K562 (cell line): ENCODE results near the gene STARD8. TPM values are rescaled to one million over a fixed set of nuclear protein-coding genes. Genes with fewer than 3 reads are reported as not detected.

Source experiments
- CSDE1 ChIP-seq, 2 experiments: fragments of 450-650 bp; IDR thresholded peaks; 2 replicates each; pipeline ENCODE4 v1.6.1; 2016; ENCODE audit warnings: mild to moderate bottlenecking in 1 of 2
- EHMT2 ChIP-seq: fragments of 450-650 bp; IDR thresholded peaks from 2 replicates; pipeline ENCODE4 v1.6.1; 2018; ENCODE audit warnings: antibody characterized with exemption
- MTA3 ChIP-seq: fragments of 450-650 bp; formaldehyde crosslinking; IDR thresholded peaks from 2 replicates; pipeline ENCODE4 v1.6.1; 2017; ENCODE audit warnings: mild to moderate bottlenecking, borderline replicate concordance
- TCF3 ChIP-seq: sonication (generic); formaldehyde crosslinking; IDR thresholded peaks from 2 replicates; pipeline ENCODE4 v1.4.0; 2020; ENCODE audit warnings: mild to moderate bottlenecking, missing genetic modification reagents
- ZBTB7A ChIP-seq: IDR thresholded peaks from 2 replicates; pipeline ENCODE4 v1.6.1; 2011; ENCODE audit warnings: low read depth, mild to moderate bottlenecking, low read length, moderate library complexity, borderline replicate concordance; ENCODE audit not compliant: control insufficient read depth
- polyA plus RNA-seq, 8 experiments: library from polyadenylated mRNA; depleted of rRNA in 4 of 8; stranded (reverse) in 5 of 8; unstranded in 3 of 8; fragments of >200 nt; fragmentation: Nextera tagmentation in 2 of 8; fragmentation: Illumina TruSeq in 1 of 8; extraction: Ambion mirVana in 2 of 8; extraction: Trizol in 1 of 8; gene quantifications; 2 replicates each; pipeline versions ENCODE4 v1.2.1 to v1.2.3, GENCODE V29; 2011 to 2014; ENCODE audit warnings: inconsistent platforms in 1 of 8, missing spikeins in 1 of 8
- total RNA-seq, 7 experiments: library from RNA; depleted of rRNA in 6 of 7; stranded (reverse); fragments of >200 nt in 6 of 7; fragmentation: Illumina TruSeq in 2 of 7; extraction: Trizol in 2 of 7; gene quantifications; 2 replicates each; pipeline versions ENCODE4 v1.2.1 to v1.2.3, GENCODE V29; 2011 to 2021; ENCODE audit warnings: low replicate concordance in 1 of 7
- TF ChIP-seq, protein P1 (sequence below): fragments of 200-800 bp; sonication (Bioruptor generic); IDR thresholded peaks from 2 replicates; pipeline ENCODE4 v1.6.1; 2016; ENCODE audit warnings: missing genetic modification characterization, missing compliant biosample characterization
- TF ChIP-seq, protein P2 (sequence below): fragments of 250-450 bp; sonication (Bioruptor Pico); IDR thresholded peaks from 2 replicates; pipeline ENCODE4 v1.4.0; 2020; ENCODE audit warnings: mild to moderate bottlenecking
- TF ChIP-seq, protein P3 (sequence below): fragments of 250-450 bp; sonication (Bioruptor Pico); IDR thresholded peaks from 2 replicates; pipeline ENCODE4 v1.9.0; 2021; ENCODE audit warnings: mild to moderate bottlenecking, inconsistent platforms

STARD8 gene
- total and polyA plus RNA-seq, 9 of the 15 experiments (the other 6 are each of a cell fraction or from before 2014, with no cell fraction given), result 1.6 to 35.0 (median 15.9) TPM

DNA sequence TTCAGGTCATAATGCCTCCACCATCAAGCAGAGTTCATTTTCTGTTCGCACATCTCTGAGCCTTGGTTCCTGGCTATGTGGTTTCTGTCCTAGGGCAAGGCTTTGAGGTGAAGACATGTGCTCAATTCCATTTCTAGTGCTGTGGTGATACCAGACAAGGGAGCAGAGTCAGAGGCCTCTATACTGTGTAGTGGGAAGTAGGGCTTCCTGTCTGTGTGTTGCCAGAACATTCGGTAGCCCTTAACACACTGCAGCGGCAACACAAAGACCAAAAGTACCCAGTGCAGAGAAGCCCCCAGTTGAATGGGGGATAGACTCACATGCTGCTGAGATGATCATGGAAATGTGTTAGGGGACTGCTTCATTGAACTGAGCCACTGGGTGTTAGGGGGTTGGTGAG, 56.4 kb downstream of the STARD8 start (continued):
- TF ChIP-seq EHMT2 (no peak), ZBTB7A (no peak), CSDE1 (IDR thresholded peaks at IDR 0.05) (no peak), MTA3 (no peak), TCF3 (CRISPR knock-in tag) (no peak)
- TF ChIP-seq, protein P1, sequence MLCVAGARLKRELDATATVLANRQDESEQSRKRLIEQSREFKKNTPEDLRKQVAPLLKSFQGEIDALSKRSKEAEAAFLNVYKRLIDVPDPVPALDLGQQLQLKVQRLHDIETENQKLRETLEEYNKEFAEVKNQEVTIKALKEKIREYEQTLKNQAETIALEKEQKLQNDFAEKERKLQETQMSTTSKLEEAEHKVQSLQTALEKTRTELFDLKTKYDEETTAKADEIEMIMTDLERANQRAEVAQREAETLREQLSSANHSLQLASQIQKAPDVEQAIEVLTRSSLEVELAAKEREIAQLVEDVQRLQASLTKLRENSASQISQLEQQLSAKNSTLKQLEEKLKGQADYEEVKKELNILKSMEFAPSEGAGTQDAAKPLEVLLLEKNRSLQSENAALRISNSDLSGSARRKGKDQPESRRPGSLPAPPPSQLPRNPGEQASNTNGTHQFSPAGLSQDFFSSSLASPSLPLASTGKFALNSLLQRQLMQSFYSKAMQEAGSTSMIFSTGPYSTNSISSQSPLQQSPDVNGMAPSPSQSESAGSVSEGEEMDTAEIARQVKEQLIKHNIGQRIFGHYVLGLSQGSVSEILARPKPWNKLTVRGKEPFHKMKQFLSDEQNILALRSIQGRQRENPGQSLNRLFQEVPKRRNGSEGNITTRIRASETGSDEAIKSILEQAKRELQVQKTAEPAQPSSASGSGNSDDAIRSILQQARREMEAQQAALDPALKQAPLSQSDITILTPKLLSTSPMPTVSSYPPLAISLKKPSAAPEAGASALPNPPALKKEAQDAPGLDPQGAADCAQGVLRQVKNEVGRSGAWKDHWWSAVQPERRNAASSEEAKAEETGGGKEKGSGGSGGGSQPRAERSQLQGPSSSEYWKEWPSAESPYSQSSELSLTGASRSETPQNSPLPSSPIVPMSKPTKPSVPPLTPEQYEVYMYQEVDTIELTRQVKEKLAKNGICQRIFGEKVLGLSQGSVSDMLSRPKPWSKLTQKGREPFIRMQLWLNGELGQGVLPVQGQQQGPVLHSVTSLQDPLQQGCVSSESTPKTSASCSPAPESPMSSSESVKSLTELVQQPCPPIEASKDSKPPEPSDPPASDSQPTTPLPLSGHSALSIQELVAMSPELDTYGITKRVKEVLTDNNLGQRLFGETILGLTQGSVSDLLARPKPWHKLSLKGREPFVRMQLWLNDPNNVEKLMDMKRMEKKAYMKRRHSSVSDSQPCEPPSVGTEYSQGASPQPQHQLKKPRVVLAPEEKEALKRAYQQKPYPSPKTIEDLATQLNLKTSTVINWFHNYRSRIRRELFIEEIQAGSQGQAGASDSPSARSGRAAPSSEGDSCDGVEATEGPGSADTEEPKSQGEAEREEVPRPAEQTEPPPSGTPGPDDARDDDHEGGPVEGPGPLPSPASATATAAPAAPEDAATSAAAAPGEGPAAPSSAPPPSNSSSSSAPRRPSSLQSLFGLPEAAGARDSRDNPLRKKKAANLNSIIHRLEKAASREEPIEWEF, result no peak
- TF ChIP-seq, protein P2, sequence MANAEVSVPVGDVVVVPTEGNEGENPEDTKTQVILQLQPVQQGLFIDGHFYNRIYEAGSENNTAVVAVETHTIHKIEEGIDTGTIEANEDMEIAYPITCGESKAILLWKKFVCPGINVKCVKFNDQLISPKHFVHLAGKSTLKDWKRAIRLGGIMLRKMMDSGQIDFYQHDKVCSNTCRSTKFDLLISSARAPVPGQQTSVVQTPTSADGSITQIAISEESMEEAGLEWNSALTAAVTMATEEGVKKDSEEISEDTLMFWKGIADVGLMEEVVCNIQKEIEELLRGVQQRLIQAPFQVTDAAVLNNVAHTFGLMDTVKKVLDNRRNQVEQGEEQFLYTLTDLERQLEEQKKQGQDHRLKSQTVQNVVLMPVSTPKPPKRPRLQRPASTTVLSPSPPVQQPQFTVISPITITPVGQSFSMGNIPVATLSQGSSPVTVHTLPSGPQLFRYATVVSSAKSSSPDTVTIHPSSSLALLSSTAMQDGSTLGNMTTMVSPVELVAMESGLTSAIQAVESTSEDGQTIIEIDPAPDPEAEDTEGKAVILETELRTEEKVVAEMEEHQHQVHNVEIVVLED, result no peak
- TF ChIP-seq, protein P3, sequence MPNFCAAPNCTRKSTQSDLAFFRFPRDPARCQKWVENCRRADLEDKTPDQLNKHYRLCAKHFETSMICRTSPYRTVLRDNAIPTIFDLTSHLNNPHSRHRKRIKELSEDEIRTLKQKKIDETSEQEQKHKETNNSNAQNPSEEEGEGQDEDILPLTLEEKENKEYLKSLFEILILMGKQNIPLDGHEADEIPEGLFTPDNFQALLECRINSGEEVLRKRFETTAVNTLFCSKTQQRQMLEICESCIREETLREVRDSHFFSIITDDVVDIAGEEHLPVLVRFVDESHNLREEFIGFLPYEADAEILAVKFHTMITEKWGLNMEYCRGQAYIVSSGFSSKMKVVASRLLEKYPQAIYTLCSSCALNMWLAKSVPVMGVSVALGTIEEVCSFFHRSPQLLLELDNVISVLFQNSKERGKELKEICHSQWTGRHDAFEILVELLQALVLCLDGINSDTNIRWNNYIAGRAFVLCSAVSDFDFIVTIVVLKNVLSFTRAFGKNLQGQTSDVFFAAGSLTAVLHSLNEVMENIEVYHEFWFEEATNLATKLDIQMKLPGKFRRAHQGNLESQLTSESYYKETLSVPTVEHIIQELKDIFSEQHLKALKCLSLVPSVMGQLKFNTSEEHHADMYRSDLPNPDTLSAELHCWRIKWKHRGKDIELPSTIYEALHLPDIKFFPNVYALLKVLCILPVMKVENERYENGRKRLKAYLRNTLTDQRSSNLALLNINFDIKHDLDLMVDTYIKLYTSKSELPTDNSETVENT, result no peak
